ENCODE results near the gene PHIP.

GRCh38 chr6:79010422-79010821, 67.6 kb downstream of the PHIP start:
- TF ChIP-seq CTCF (IDR thresholded peaks at IDR 0.05; ENCODE audit: low read depth, low read length) (no peak), POLR2A (IDR thresholded peaks at IDR 0.05; ENCODE audit: extremely low read depth, insufficient read length) (no peak), MAX (IDR thresholded peaks at IDR 0.05; ENCODE audit: low read depth, low read length) (no peak), MYC (IDR thresholded peaks at IDR 0.05; ENCODE audit: low read depth, low read length) (no peak)
